Activated CD8-positive, alpha-beta T cell treated with anti-CD3 and anti-CD28 coated beads, Interleukin-2, amount 10 ng/mL, durations not matched to agents 7 days and 5 days (primary cell): ENCODE measurements around the gene PI4KA. TPM values are rescaled to one million over a fixed set of nuclear protein-coding genes. Genes with fewer than 3 reads are reported as not detected.

Experiments used
- ATAC-seq: fragments of 150-1000 bp; cut with Tn5 transposase; one replicate; pipeline ENCODE4 v1.10.0; 2021; ENCODE audit warnings: moderate library complexity
- CTCF ChIA-PET: fragments of 350-600 bp; sonication (Branson Sonifier 250); formaldehyde crosslinking; loops from one replicate; lab custom pipeline; 2021; ENCODE audit warnings: antibody characterized with exemption; lab: Charles Lee
- POLR2A ChIA-PET: fragments of 350-600 bp; sonication (Branson Sonifier 250); formaldehyde crosslinking; loops from one replicate; lab custom pipeline; 2021; ENCODE audit warnings: antibody characterized with exemption; lab: Charles Lee
- DNase-seq: peaks from one replicate; pipeline ENCODE4 v3.0.0-alpha.2; 2020
- H3K27ac Mint-ChIP-seq: one replicate; pipeline ENCODE4 v1.8.0; 2021; ENCODE audit warnings: mild to moderate bottlenecking, mixed read lengths
- H3K27me3 Mint-ChIP-seq: one replicate; pipeline ENCODE4 v1.8.0; 2021; ENCODE audit warnings: low read depth, mixed read lengths
- H3K36me3 Mint-ChIP-seq: one replicate; pipeline ENCODE4 v1.8.0; 2021; ENCODE audit warnings: low read depth, mixed read lengths
- H3K4me1 Mint-ChIP-seq: one replicate; pipeline ENCODE4 v1.8.0; 2021; ENCODE audit warnings: low read depth, mixed read lengths
- H3K4me3 Mint-ChIP-seq: one replicate; pipeline ENCODE4 v1.8.0; 2021; ENCODE audit warnings: mild to moderate bottlenecking, mixed read lengths
- H3K9me3 Mint-ChIP-seq: one replicate; pipeline ENCODE4 v1.8.0; 2022; ENCODE audit warnings: mixed read lengths; ENCODE audit not compliant: insufficient read depth
- total RNA-seq, 2 experiments: library from RNA; stranded (reverse); gene quantifications; one replicate each; pipeline ENCODE4 v1.2.3, GENCODE V29; 2021

PI4KA gene
- total RNA-seq, 2 experiments from 2014 or later, result 112 to 120 TPM

DNA sequence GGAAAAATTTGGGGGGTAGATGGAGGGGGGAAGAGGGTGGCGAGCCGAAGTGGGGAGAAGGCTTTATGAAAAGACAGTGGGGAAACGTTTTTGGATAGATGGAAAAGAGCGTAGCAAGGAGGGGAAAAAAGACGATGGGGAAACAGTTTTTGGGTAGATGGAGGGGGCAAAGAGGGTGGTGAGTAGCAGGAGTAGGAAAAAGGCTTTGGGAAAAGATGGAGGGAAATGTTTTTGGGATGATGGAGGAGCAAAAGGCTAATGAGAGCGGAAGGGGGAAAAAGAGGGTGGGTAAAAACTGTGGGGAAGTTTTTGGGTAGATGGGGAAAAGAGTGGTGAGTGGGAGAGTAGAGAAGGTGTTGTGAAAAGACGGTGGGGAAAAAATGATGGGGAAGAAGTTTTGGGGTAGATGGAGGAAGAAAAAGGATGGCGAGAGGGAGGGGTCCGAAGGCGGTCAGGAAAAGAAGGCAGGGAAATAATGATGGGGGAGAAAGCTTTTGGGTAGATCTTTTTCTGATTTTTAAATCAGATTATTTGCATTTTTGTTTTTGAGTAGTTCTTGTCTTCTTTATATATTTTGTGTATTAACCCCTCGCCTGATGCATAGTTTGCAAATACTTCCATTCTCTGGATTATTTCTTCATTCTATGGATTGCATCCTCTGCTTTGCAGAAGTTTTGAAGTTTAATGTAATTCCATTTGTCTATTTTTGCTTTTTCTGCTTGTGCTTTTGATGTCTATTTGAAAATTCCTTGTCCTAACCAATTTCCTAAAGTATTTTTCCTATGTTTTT lies 200.0 kb downstream of the PI4KA start:
- ChIA-PET CTCF (no interaction called here), POLR2A (no interaction called here)
- no peak for ATAC-seq
- DNase-seq, result no peak
- peaks cover 48% of the 10 kb centered on the region for H3K27me3 Mint-ChIP-seq
- no peaks in the 10 kb centered on the region for H3K36me3 Mint-ChIP-seq
- H3K4me3 Mint-ChIP-seq, result no peak overlapping the region
- H3K4me1 Mint-ChIP-seq, result no peaks in the 10 kb centered on the region
- H3K27ac Mint-ChIP-seq, result no peak overlapping the region
- H3K9me3 Mint-ChIP-seq, result peaks cover 8% of the 10 kb centered on the region

DNA sequence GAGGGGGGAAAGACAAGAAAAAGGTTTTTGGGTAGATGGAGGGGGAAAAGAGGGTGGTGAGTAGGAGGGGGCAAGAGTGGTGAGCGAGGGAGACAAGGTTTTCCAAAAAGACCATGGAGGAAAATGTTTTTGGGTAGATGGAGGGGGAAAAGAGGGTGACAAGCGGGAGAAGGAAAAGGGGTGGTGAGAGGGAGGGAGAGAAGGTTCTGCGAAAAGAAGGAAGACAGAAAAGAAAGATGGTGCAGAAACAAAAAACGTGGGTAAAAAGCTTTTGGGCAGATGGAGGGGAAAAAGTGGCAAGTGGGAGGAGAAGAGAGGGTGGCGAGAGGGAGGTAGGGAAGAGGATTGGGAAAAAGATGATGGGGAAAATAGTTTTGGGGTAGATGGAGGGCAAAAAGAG lies 200.6 kb downstream of the PI4KA start:
- CTCF ChIA-PET, result no interaction called here
- DNase-seq (no peak), ATAC-seq (no peak)
- POLR2A ChIA-PET, result no interaction called here
- Mint-ChIP-seq H3K9me3 (peaks cover under 1% of the 10 kb centered on the region), H3K4me1 (no peaks in the 10 kb centered on the region), H3K27me3 (peaks cover 43% of the 10 kb centered on the region), H3K27ac (no peak overlapping the region), H3K4me3 (no peak overlapping the region), H3K36me3 (no peaks in the 10 kb centered on the region)

Other genes starting within 250 kb of the PI4KA start
- not detected for gene SERPIND1, start 84.7 kb downstream of the PI4KA start, total RNA-seq
- gene SNAP29, start 196 bp upstream of the PI4KA start, total RNA-seq, result 10 to 100 TPM; 30.7 to 32.3 TPM
- 10 to 100 TPM; 87.0 to 87.4 TPM for gene CRKL, start 58.6 kb upstream of the PI4KA start, total RNA-seq
- gene AIFM3, start 108.4 kb upstream of the PI4KA start, total RNA-seq, result under 1 TPM; 0.37 to 0.39 TPM
- gene LZTR1, start 123.5 kb upstream of the PI4KA start, total RNA-seq, result 10 to 100 TPM; 56.2 to 58.0 TPM
- gene THAP7, start 143.3 kb upstream of the PI4KA start, total RNA-seq, result 10 to 100 TPM; 31.7 to 32.0 TPM
- gene P2RX6, start 156.4 kb upstream of the PI4KA start, total RNA-seq, result under 1 TPM; 0.50 to 0.63 TPM
- under 1 TPM; 0.16 to 0.21 TPM for gene SLC7A4, start 173.8 kb upstream of the PI4KA start, total RNA-seq
- gene LRRC74B, start 187.1 kb upstream of the PI4KA start, total RNA-seq, result not detected